A549 (cell line): ENCODE results near the gene ISG15. TPM values are rescaled to one million over a fixed set of nuclear protein-coding genes. Genes with fewer than 3 reads are reported as not detected.
"Not testable (repeated sequence)": the region's sequence is repeated elsewhere in the genome, so short reads cannot be mapped to it uniquely, and the experiment has no call there.

ENCODE experiments used
- ATAC-seq, 2 experiments: fragments of 200-7000 bp in 1 of 2; fragments of >200 bp in 1 of 2; cut with Nextera tagmentation in 1 of 2; cut with Tn5 transposase in 1 of 2; 3 replicates each; pipeline versions ENCODE4 v1.8.0 to v1.9.1; 2018 to 2020; ENCODE audit warnings: mild to moderate bottlenecking in 1 of 2, moderate library complexity in 1 of 2
- CTCF ChIA-PET: fragments of 300-600 bp; sonication (Branson Sonifier 250); formaldehyde crosslinking; extraction: SDS; loops from one replicate; lab custom pipeline; 2021; ENCODE audit warnings: antibody characterized with exemption, inconsistent platforms; lab: Yijun Ruan, JAX
- POLR2A ChIA-PET: fragments of 350-600 bp; formaldehyde crosslinking; extraction: SDS; loops from one replicate; lab custom pipeline; 2021; ENCODE audit warnings: antibody characterized with exemption, inconsistent platforms; lab: Yijun Ruan, JAX
- DNase-seq, 2 experiments: peaks; one replicate each; pipeline versions ENCODE4 v3.0.0 to v3.0.0-alpha.2; 2011 to 2016; ENCODE audit warnings: low read depth in 1 of 2, low spot score in 1 of 2
- FAIRE-seq: peaks from 2 replicates; lab custom pipeline; 2011; peaks lifted over from hg19 to GRCh38; lab: Jason Lieb, UNC
- H3K27ac ChIP-seq, 2 experiments: fragments of >200 bp; sonication (Bioruptor Twin); formaldehyde crosslinking; 3 replicates each; pipeline ENCODE4 v1.5.1; 2016 to 2017
- H3K4me1 ChIP-seq: fragments of >200 bp; sonication (Bioruptor Twin); formaldehyde crosslinking; 3 replicates; pipeline ENCODE4 v1.6.1; 2016
- H3K4me2 ChIP-seq: fragments of >200 bp; sonication (Bioruptor Twin); formaldehyde crosslinking; 3 replicates; pipeline ENCODE4 v1.6.1; 2016
- H3K4me3 ChIP-seq: fragments of >200 bp; sonication (Bioruptor Twin); formaldehyde crosslinking; 3 replicates; pipeline ENCODE4 v1.5.1; 2016
- H3K9me3 ChIP-seq: fragments of >200 bp; sonication (Bioruptor Twin); formaldehyde crosslinking; 3 replicates; pipeline ENCODE4 v1.6.1; 2016
- CBX2 ChIP-seq: fragments of 200-600 bp; sonication (generic); IDR thresholded peaks from 2 replicates; pipeline ENCODE4 v1.6.1; 2016; ENCODE audit warnings: low read depth, mild to moderate bottlenecking, borderline replicate concordance
- CBX8 ChIP-seq: fragments of 200-600 bp; sonication (generic); IDR thresholded peaks from 2 replicates; pipeline ENCODE4 v1.6.1; 2016
- CHD2 ChIP-seq: fragments of 150-350 bp; IDR thresholded peaks from 2 replicates; pipeline ENCODE4 v1.6.1; 2014; ENCODE audit warnings: low read length; ENCODE audit not compliant: partially characterized antibody
- FOXS1 ChIP-seq: fragments of 250-450 bp; sonication (Bioruptor Pico); IDR thresholded peaks from 2 replicates; pipeline ENCODE4 v1.5.0; 2020; ENCODE audit warnings: mild to moderate bottlenecking, moderate library complexity
- HDAC2 ChIP-seq: fragments of 200-600 bp; sonication (generic); IDR thresholded peaks from 2 replicates; pipeline ENCODE4 v1.6.1; 2016
- HOXB13 ChIP-seq: fragments of 250-450 bp; sonication (Bioruptor Pico); IDR thresholded peaks from 2 replicates; pipeline ENCODE4 v1.5.0; 2020; ENCODE audit warnings: low read depth, mild to moderate bottlenecking, moderate library complexity
- JUN ChIP-seq, 2 experiments: fragments of >200 bp; sonication (Bioruptor Twin); formaldehyde crosslinking; IDR thresholded peaks; 2 replicates in 1 of 2; 3 replicates in 1 of 2; pipeline ENCODE4 v1.6.1; 2016 to 2017
- JUNB ChIP-seq: fragments of >200 bp; sonication (Bioruptor Twin); formaldehyde crosslinking; IDR thresholded peaks from 2 replicates; pipeline ENCODE4 v1.6.1; 2016
- MAFK ChIP-seq: fragments of 450-650 bp; IDR thresholded peaks from 2 replicates; pipeline ENCODE4 v1.6.1; 2014; ENCODE audit not compliant: partially characterized antibody
- MAX ChIP-seq: IDR thresholded peaks from 2 replicates; pipeline ENCODE4 v1.6.1; 2012
- NPAS2 ChIP-seq: fragments of 250-450 bp; sonication (Bioruptor Pico); IDR thresholded peaks from 2 replicates; pipeline ENCODE4 v1.8.0; 2022; ENCODE audit warnings: mild to moderate bottlenecking, moderate library complexity, borderline replicate concordance
- NR3C1 ChIP-seq: fragments of >200 bp; sonication (Bioruptor Twin); formaldehyde crosslinking; IDR thresholded peaks from 3 replicates; pipeline ENCODE4 v1.6.1; 2017
- POLR2A ChIP-seq: IDR thresholded peaks from 2 replicates; pipeline ENCODE4 v1.6.1; 2012; ENCODE audit warnings: mild to moderate bottlenecking, low read length
- RCOR1 ChIP-seq: fragments of 150-350 bp; IDR thresholded peaks from 2 replicates; pipeline ENCODE4 v1.6.1; 2014; ENCODE audit warnings: antibody characterized with exemption, low read length, low read depth
- SREBF2 ChIP-seq: fragments of 450-650 bp; IDR thresholded peaks from 2 replicates; pipeline ENCODE4 v1.6.1; 2014; ENCODE audit warnings: mild to moderate bottlenecking, moderate library complexity
- TFCP2L1 ChIP-seq: fragments of 250-450 bp; sonication (Bioruptor Pico); IDR thresholded peaks from 2 replicates; pipeline ENCODE4 v1.5.0; 2021; ENCODE audit warnings: mild to moderate bottlenecking
- USF2 ChIP-seq: fragments of 450-650 bp; IDR thresholded peaks from 2 replicates; pipeline ENCODE4 v1.6.1; 2014; ENCODE audit warnings: antibody characterized with exemption
- ZNF302 ChIP-seq: fragments of 250-450 bp; sonication (Bioruptor Pico); IDR thresholded peaks from 2 replicates; pipeline ENCODE4 v1.9.0; 2021; ENCODE audit warnings: inconsistent platforms, mild to moderate bottlenecking, moderate library complexity
- WGBS: methylation state at CpG from one replicate; pipeline ENCODE4 v1.1.6; 2017; ENCODE audit errors: missing lambda C conversion rate; 5-methylcytosine and 5-hydroxymethylcytosine counted together
- polyA plus RNA-seq, 4 experiments: library from polyadenylated mRNA; depleted of rRNA in 3 of 4; stranded (reverse); fragments of >200 nt; fragmentation: RNase III in 1 of 4; extraction: RNeasy Plus Mini Kit Qiagen cat#74134 plus additional on column Dnase treatment in 1 of 4; gene quantifications; 2 replicates in 3 of 4; 3 replicates in 1 of 4; pipeline ENCODE4 v1.2.3, GENCODE V29; 2011 to 2017
- TF ChIP-seq, protein P1 (sequence below): fragments of 250-450 bp; sonication (Bioruptor Pico); IDR thresholded peaks from 2 replicates; pipeline ENCODE4 v1.5.0; 2021; ENCODE audit warnings: mild to moderate bottlenecking, moderate library complexity, borderline replicate concordance
- TF ChIP-seq, protein P2 (sequence below): fragments of 200-600 bp; sonication (generic); IDR thresholded peaks from 2 replicates; pipeline ENCODE4 v1.6.1; 2016; ENCODE audit warnings: antibody characterized with exemption, mild to moderate bottlenecking, moderate library complexity
- TF ChIP-seq, protein P3 (sequence below): IDR thresholded peaks from 2 replicates; pipeline ENCODE4 v1.6.1; 2012; ENCODE audit warnings: low read depth, borderline replicate concordance

The ISG15 gene
- polyA plus RNA-seq, 2 of the 4 experiments (the other 2 are of a cell fraction) = 4.6 to 11.2 TPM

- no peak for ATAC-seq
- H3K9me3 ChIP-seq = peaks cover 14% of the 10 kb centered on the region; the same call in 2 of the 3 replicates
- POLR2A ChIA-PET = no interaction called here
- no peak for FAIRE-seq
- TF ChIP-seq CBX2 (no peak), USF2 (no peak), JUNB (no peak), MAX (no peak), FOXS1 (no peak), NPAS2 (no peak)
- H3K27ac ChIP-seq = no peak overlapping the region
- H3K4me2 ChIP-seq = no peak overlapping the region
- 84% methylated on average over 7 of the region's 7 CpGs for WGBS
- H3K4me3 ChIP-seq = no peak overlapping the region
- CTCF ChIA-PET = interaction anchor here (1.7 to 4.9 kb wide), 6 partner anchors 9 to 299 kb away, joined by 5 to 48 read pairs (median 11); no protein-coding TSS in a partner anchor
- no peak for DNase-seq
- H3K4me1 ChIP-seq = peaks cover 7% of the 10 kb centered on the region
Observed at GRCh38 chr1:992362-992761, 20.9 kb upstream of the ISG15 start.

GRCh38 chr1:993379-993995 is 19.8 kb upstream of the ISG15 start:
- CTCF ChIA-PET = interaction anchor here (2.4 to 4.9 kb wide), 4 partner anchors 8 to 12 kb away, joined by 7 to 48 read pairs (median 18); no protein-coding TSS in a partner anchor
- Histone ChIP-seq H3K4me2 (no peak overlapping the region), H3K27ac (no peak overlapping the region), H3K4me3 (no peak overlapping the region)
- 69% methylated on average over 6 of the region's 15 CpGs for WGBS
- FAIRE-seq = no peak
- peak; percentile 8 to 14; a peak in 3 of 6 replicates for ATAC-seq
- DNase-seq = no peak
- POLR2A ChIA-PET = no interaction called here
- TF ChIP-seq CHD2 (no peak), HDAC2 (no peak), HOXB13 (no peak), SREBF2 (no peak), CBX2 (no peak), CBX8 (no peak), RCOR1 (no peak), POLR2A (no peak), JUN (IDR thresholded peaks at IDR 0.05) (no peak), MAFK (no peak), TFCP2L1 (CRISPR knock-in tag) (no peak), ZNF302 (CRISPR knock-in tag) (no peak), USF2 (no peak), NR3C1 (no peak), JUNB (no peak)
- TF ChIP-seq, protein P1, sequence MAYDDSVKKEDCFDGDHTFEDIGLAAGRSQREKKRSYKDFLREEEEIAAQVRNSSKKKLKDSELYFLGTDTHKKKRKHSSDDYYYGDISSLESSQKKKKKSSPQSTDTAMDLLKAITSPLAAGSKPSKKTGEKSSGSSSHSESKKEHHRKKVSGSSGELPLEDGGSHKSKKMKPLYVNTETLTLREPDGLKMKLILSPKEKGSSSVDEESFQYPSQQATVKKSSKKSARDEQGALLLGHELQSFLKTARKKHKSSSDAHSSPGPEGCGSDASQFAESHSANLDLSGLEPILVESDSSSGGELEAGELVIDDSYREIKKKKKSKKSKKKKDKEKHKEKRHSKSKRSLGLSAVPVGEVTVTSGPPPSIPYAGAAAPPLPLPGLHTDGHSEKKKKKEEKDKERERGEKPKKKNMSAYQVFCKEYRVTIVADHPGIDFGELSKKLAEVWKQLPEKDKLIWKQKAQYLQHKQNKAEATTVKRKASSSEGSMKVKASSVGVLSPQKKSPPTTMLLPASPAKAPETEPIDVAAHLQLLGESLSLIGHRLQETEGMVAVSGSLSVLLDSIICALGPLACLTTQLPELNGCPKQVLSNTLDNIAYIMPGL = no peak
- TF ChIP-seq, protein P2, sequence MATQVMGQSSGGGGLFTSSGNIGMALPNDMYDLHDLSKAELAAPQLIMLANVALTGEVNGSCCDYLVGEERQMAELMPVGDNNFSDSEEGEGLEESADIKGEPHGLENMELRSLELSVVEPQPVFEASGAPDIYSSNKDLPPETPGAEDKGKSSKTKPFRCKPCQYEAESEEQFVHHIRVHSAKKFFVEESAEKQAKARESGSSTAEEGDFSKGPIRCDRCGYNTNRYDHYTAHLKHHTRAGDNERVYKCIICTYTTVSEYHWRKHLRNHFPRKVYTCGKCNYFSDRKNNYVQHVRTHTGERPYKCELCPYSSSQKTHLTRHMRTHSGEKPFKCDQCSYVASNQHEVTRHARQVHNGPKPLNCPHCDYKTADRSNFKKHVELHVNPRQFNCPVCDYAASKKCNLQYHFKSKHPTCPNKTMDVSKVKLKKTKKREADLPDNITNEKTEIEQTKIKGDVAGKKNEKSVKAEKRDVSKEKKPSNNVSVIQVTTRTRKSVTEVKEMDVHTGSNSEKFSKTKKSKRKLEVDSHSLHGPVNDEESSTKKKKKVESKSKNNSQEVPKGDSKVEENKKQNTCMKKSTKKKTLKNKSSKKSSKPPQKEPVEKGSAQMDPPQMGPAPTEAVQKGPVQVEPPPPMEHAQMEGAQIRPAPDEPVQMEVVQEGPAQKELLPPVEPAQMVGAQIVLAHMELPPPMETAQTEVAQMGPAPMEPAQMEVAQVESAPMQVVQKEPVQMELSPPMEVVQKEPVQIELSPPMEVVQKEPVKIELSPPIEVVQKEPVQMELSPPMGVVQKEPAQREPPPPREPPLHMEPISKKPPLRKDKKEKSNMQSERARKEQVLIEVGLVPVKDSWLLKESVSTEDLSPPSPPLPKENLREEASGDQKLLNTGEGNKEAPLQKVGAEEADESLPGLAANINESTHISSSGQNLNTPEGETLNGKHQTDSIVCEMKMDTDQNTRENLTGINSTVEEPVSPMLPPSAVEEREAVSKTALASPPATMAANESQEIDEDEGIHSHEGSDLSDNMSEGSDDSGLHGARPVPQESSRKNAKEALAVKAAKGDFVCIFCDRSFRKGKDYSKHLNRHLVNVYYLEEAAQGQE = no peak
- TF ChIP-seq, protein P3, sequence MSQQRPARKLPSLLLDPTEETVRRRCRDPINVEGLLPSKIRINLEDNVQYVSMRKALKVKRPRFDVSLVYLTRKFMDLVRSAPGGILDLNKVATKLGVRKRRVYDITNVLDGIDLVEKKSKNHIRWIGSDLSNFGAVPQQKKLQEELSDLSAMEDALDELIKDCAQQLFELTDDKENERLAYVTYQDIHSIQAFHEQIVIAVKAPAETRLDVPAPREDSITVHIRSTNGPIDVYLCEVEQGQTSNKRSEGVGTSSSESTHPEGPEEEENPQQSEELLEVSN = no peak
- TF ChIP-seq, all 56 proteins: peak for 0
- Histone ChIP-seq H3K9me3 (peaks cover 14% of the 10 kb centered on the region; the same call in 2 of the 3 replicates), H3K4me1 (peaks cover 11% of the 10 kb centered on the region)

- ATAC-seq = peak in 1 of 2 experiments; percentile 1; a peak in 2 of 6 replicates
- POLR2A ChIA-PET, H3K4me2 ChIP-seq, H3K27ac ChIP-seq, DNase-seq, H3K4me3 ChIP-seq, FAIRE-seq: not testable (repeated sequence)
- Histone ChIP-seq H3K9me3 (peaks cover 14% of the 10 kb centered on the region; the same call in 2 of the 3 replicates), H3K4me1 (peaks cover 14% of the 10 kb centered on the region)
- CTCF ChIA-PET = interaction anchor here (4.9 kb wide), 1 partner anchor 11 kb away, joined by 48 read pairs; no protein-coding TSS in a partner anchor
- 83% methylated on average over 3 of the region's 6 CpGs for WGBS
Observed at GRCh38 chr1:994546-994945, 18.8 kb upstream of the ISG15 start.
